AG04449 (cell line): Measurements from ENCODE around the gene BAZ1A.
A peak's percentile ranks its signal among the peaks of the same experiment; 100 is the strongest.

Source experiments
- CTCF ChIA-PET: fragments of 350-600 bp; formaldehyde crosslinking; extraction: SDS; loops from one replicate; lab custom pipeline; 2021; ENCODE audit warnings: antibody characterized with exemption; lab: Yijun Ruan, JAX
- POLR2A ChIA-PET: fragments of 400-600, 350-600 bp; formaldehyde crosslinking; extraction: SDS; loops from one replicate; lab custom pipeline; 2020; ENCODE audit warnings: antibody characterized with exemption, inconsistent platforms; lab: Yijun Ruan, JAX
- DNase-seq: peaks from one replicate; pipeline ENCODE4 v3.0.0-alpha.2; 2010; ENCODE audit warnings: low read depth, low spot score
- H3K4me3 ChIP-seq: 2 replicates; pipeline ENCODE4 v1.5.1; 2011; ENCODE audit warnings: low read depth, mild to moderate bottlenecking, control low read depth, low read length
- CTCF ChIP-seq: IDR thresholded peaks from one replicate; pipeline ENCODE4 v1.5.1; 2011; ENCODE audit warnings: mild to moderate bottlenecking, moderate library complexity, low read length, control low read depth, inconsistent platforms; ENCODE audit not compliant: insufficient read depth; ENCODE audit errors: missing control alignments

The BAZ1A gene

GRCh38 chr14:34874386-34875030 is 652 bp downstream of the BAZ1A start:
- CTCF ChIA-PET = interaction anchor here (0.9 to 1.2 kb wide), 3 partner anchors 23 to 125 kb away, joined by 3 read pairs; no protein-coding TSS in a partner anchor
- H3K4me3 ChIP-seq = peak overlapping the region; percentile 86
- DNase-seq = no peak
- peak; percentile 8 for TF ChIP-seq CTCF
- POLR2A ChIA-PET = interaction anchor here (0.6 to 1.3 kb wide), 8 partner anchors 23 to 320 kb away, joined by 3 to 11 read pairs (median 4); partner anchors contain the start of genes CFL2 and SRP54

GRCh38 chr14:34873589-34874385 is 1.4 kb downstream of the BAZ1A start:
- no peak for TF ChIP-seq CTCF
- H3K4me3 ChIP-seq = peak overlapping the region; percentile 86
- DNase-seq = no peak
- CTCF ChIA-PET = interaction anchor here (1.0 to 1.5 kb wide), 2 partner anchors 201 to 203 kb away, joined by 3 to 6 read pairs; no protein-coding TSS in a partner anchor
- POLR2A ChIA-PET = interaction anchor here (0.5 to 1.4 kb wide), 4 partner anchors 108 to 922 kb away, joined by 3 to 7 read pairs (median 4); partner anchors contain the start of genes CFL2 and SRP54

GRCh38 chr14:34872822-34873588 is 2.2 kb downstream of the BAZ1A start:
- ChIA-PET POLR2A (interaction anchor here (0.5 to 1.4 kb wide), 3 partner anchors 14 to 922 kb away, joined by 3 to 7 read pairs (median 4); partner anchors contain the start of gene SRP54), CTCF (interaction anchor here (1.0 to 1.5 kb wide), 2 partner anchors 200 to 202 kb away, joined by 3 to 6 read pairs; no protein-coding TSS in a partner anchor)
- DNase-seq = no peak
- peak overlapping the region; percentile 86 for H3K4me3 ChIP-seq
- TF ChIP-seq CTCF = no peak

GRCh38 chr14:34867199-34867598 is 8.0 kb downstream of the BAZ1A start:
- ChIA-PET CTCF (interaction anchor here (0.7 to 1.5 kb wide), 2 partner anchors 114 to 194 kb away, joined by 3 read pairs; no protein-coding TSS in a partner anchor), POLR2A (no interaction called here)

More at GRCh38 chr14:34867199-34867598, 8.0 kb downstream of the BAZ1A start:
- DNase-seq = no peak
- TF ChIP-seq CTCF = no peak
- no peak overlapping the region for H3K4me3 ChIP-seq
